Medulla oblongata (tissue), 1 donor: Measurements from ENCODE around the gene EML4.

Experiments used
- DNase-seq: peaks from one replicate; pipeline ENCODE4 v3.0.0-alpha.2; 2015; ENCODE audit errors: extremely low spot score

EML4 gene

DNA sequence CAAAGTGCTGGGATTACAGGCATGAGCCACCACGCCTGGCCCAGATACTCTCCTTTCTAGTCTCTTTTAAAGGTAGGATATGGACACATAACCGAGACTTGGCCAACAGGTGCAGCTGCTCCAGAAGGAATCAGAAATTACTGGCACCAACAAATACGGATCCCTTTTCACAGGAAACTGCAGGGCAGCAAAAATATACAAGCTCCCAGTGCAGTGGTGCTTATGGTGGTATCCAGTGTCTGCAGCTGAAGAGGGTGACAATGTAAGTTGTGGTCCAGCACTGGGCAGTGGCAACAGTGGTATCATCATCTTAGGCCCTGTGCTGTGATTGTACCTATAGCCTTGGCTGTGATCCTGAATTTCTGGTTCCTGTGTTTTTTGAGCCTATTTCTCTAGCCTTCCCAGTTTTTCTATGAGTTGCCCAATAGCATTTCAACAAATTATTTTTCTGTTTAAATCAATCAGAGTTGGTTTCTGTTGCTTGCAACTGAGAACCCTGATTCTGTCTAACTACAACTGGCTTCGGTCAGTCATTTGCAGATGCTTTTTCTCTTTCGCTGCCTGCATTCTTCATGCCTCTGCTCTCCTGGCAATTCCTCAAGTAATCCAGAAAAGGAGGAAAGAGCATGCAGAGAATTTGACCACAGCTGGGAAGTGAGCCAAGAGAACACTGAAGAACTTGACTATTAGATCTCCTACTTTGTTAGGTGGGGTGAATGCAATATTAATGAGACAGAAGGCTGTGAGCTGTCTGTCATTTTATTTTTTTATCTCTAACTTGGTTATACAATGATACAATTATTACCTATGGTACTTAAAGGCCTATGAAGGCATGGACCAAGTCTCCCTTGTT is 30.8 kb upstream of the EML4 start:
- peak; percentile 70 for DNase-seq

DNA sequence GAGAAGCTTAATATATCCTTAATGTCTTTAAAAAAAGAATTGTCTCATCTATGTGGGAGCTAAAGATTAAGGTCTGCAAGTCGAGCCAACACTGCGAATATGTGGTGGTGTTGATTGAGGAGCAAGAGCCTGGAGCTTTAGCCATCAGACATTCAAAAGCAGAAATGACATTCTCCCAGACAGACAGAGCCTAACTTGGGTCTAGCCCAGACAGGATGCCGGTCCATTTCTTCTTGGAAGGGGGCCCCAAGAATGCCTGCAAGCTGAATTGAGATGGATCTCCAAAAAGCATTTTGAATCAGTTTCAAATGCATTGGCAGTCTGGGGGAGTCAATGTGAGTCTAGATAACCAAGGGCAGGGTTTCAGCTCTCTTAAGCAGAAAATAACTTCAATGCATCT is 30.1 kb upstream of the EML4 start:
- DNase-seq, result no peak

DNA sequence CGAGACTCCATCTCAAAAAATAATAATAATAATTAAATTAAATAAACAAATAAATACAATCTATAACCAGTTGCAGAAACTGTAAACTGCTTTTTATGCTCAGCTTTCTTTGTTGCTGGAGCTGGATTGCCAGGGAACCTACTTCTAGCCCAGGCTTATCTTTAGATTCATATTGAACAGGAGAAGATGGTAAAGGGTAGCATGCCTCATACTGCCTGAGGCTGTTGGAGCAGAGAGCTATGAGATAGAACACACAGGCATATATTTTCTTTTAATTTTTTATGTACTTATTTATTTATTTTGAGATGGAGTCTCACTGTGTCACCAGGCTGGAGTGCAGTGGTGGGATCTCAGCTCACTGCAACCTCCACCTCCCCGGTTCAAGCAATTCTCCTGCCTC is 28.7 kb upstream of the EML4 start:
- DNase-seq, result no peak

DNA sequence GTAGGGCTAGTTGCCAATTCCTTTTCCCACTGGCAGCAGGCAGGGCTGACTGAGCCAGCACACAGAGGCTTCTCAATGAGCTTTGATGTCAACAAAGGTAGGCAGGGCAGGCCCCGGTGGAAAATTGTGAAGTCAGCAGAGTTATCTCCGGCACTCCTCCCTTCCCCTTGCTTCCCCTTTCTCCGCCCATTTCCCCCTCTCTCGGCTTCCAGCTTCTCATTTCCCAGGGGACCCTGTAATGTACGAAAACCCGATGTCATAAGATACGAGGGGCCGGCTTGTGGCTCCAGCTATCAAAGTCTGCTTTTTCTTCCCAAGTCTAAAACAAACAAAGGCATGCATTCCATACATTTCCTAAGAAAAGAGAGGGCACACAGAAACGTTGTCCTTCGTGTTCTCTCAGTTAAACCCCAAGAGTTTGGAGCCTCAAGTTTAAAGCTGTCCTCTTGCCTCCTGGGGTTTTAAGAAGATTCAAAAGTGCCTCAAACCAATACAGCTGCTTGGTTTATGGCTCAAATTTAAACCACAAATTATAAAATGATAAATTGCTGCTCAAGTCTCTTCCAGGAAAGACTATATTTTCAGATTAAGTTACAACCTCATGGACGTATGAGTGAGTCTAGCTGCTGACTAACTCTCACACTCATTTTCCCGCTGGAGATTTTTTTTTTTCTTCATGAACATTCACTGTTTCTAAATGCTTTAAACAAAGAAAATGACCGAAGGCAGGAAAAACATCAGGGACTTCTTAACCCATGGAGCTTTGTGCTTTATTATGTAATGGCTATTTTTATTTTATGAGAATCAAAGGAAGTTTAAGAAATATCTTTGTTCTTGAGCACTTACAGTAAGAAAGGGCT is 27.2 kb upstream of the EML4 start:
- peak; percentile 62 for DNase-seq

DNA sequence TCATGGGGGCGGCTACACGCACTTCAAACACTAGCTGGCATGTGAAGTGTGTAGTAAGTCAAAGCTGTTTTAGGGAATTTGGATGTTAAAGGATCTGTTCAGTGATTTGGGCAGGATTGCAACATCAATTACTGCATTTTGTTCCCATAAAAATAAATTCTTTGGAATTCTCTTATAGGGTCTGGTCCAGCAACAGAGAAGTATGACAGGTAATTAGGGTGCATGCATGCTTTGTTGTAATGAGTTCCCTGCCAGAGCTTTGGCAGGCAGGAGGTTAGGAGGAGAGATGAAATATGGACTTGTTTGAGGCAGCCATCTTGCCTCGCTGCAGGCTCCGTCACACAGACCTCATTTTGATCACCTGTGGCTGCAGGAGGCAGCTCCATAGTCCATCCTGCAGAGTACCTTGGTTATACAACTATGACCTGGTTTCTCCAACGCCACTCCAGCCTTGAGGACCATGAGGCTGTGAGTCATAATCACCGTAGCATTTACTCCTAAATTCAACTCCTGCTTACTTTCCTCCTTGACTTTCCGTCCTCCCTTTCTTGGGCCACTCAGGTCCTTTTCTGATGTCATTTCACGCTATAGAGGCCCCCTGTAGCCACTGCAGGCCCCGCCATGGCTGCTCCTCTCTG is 26.5 kb upstream of the EML4 start:
- DNase-seq, result no peak

DNA sequence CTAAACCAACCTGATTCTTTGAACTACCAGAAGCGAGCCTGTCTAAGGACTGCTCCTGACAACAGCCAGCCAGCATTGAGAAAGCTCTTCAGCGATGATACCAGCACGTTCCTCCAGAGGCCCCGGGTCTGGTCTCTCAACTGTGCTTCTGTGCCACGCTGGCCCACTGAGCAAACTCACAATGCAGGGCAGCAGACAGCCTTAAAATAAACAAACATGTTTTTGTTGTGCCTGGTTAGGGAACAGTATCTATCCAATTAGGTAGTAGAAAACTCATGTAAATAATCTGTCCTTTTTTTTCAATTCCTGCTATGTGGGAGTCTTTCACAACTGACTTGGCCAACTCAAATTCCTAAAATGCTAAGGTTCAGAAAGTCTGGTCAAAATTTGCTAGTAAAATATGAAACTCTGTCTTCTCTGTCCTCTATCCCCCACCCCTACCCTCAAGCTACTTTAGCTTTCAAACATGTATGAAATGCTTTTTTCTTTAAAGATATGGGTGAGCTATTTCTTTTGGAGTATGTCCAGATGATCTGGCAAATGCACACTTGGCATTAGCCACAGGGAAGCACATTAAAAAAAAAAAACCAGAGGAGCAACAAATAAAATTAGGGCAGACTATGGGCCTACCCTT is 21.4 kb upstream of the EML4 start:
- no peak for DNase-seq

DNA sequence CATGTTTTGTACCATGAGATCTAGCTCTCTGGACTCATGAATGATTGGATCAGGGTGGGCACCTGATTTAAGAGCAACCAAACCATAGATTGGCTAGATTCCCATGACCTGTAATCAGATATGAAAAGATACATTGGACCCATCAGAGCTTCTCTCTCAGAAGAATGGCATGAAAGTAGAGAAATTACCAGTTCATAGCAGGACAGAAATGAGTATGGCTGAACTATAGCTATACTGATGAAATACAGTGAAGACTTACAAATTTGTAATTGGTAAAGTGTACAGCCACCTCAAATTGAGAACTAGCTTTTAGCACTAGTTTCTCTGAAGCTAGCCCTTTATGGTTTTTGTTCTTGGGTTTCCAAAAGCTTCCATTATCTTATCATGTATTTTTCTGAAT is 19.0 kb upstream of the EML4 start:
- no peak for DNase-seq

DNA sequence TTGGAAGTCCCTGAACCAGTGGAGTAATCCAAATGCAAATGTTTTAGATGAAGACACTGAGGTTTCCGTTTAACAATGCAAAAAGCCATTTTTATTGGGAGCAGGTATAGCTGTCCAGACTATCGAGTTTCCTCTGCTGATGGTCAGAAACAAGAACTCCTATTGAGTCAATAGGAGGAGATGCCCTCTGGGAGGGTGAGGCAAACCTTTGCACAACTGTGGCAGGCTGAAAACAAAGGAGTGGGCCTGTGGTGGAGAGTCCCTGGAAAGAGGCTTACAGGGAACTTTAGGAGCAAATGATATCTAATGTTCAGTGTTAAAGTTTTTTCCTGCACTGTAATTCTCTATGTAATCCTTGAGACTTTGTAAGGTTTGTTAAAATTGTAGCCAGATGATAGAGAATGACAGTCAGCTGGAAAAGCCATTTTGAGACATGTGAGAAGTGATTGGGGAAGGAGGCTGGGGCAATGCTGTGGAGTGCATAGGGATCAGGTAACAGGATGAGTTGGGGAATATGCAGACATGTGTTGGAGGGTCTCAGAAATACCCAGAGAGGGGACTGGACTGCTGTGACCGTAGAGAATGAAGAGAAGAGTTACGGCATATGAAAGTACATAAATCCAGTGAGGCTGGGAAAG is 15.1 kb upstream of the EML4 start:
- no peak for DNase-seq

DNA sequence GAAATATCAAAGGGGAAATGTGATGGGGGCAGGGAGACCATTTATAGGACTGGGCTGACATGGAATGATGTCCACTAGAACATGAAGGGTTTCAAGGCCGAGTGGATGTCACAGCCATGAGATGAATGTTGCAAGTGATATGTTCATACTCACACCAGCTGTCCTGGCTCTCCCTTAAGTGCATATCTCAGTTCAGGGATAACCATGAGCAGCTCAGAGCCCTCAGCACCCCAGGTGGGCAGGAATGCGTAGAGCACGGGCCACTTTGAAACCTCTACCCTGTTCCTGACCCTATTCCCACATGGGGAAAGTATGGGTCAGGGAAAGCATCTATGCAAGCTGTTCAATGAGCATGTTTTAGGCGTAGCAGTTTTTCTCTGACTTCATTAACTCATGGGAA is 12.4 kb upstream of the EML4 start:
- no peak for DNase-seq

DNA sequence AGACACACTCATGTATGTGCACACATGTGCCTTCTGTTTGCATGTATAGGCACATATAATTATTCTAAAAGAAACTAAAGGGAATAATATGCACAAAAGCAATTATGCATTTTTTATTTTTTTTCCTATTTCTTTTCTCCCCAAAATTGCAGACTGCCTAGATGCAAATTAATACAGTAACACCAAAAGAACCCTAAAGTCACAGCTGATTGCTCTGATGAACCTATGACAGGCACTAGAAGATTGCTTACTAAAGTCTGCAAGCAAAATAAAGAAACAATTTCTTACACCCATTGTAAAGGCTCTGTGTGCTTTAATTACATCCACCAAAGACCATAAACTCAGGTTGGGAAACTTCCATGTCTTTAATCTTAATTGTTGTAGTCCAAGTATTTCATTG is 7.7 kb upstream of the EML4 start:
- DNase-seq, result no peak

DNA sequence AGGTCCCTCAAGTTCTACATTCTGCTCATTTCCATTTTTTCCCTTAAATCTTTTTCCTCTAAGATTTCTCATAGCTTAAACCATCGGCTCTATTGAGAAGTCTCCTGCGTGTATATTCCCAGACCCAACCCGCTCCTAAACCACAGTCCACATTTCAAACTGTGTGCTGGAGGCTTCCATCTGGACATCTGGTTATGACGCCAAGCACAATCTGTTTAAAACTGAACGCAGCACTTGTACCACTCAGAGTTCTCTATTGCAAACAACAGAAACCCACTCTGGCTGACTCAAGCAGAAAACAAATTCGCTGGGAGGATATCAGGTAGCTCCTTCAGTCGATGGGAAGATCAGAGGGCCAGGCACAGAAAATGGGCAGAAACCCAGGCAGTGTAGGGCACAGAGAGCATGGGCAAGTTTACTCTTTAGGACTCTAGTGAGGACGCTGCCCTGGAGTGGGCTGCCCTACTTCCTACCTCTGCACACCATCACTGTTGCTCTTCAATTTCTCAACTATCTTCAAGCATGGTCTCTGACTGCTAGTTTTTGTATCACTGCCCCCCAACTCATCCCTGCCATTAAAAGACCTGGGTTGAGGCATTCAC is 5.6 kb upstream of the EML4 start:
- no peak for DNase-seq

DNA sequence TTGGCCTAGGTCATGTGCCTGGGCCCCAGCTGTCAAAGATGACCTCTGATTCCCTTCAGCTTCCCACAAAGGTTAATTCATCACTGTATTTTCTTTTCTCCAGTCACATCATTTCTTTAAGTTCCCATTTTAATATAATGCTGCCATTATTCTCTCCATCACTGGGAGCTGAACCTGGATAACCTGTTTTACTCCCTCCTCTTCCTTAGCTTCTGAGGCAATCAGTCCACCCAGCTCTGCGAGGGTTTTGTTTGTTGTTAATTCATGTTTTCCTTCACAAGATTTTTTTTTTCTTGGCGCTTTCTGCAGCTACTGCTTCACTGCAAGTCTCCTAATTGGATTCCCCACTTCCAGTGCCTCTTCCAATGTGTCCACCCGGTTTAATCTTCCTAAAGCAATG is 5.1 kb upstream of the EML4 start:
- no peak for DNase-seq

DNA sequence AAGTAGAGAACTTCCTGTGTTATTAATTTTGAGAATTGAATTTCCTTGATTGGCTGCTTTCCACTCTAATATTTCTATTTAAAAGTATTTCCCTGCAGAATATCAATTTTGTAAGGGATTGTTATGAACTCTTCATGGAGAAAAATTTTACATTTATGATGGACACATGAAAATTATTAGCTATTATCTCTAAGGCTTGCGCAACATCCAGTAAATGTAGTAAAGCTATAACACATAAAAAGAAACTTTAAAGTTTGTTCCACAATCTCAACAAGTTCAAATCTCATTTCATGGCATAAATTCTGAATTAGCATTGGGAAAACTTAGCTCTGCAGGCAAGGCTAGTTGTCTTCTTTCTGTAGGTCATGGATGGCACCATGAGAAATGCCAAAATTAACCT is 4.2 kb upstream of the EML4 start:
- no peak for DNase-seq

DNA sequence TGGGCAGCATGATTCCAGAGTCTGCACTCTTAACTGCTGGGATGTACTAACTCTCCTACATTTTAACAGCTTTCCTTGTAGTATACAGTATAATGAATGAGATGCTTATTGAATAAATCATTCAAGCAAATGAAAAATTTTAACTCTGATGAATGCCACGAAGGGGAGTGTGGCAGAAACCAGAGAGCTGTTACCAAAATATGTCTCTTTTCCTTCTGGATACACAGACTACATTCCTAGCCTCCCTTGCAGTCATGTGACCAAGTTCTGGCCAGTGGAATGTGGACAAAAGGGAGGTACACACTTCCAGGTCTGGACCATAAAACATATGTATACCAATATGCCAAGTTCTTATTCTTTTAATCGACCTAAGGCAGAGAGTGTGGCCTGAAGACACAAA is 1.7 kb upstream of the EML4 start:
- no peak for DNase-seq

DNA sequence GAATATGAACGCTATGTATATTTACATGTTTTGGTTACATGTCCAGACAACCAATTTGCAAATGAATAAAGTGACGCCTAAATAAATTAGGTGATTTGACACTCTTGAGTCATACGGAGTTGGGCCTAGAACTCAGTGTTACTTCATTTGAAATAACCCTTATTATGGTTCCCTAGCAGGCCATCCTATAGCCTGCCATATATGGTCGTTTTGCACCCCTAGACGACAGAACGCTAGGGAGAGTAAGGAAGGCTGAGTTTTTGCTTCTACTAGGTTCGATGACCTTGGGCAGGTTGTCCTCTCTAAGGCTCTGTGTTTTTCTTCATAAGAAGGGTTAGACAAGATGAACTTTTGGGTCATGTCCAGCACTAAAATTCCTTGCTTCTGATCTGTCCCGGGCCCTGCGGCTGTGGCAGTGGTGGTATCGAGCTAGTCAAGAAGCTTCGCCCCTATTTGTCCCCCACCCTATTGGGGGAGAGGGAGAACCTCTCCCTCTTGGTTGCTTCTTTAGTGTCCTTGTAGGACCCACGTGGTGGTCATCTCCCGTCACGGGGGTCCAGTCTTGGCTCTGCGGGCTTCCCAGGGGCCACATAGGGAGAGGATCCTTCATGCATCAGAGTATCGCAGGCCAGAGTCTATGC is 574 bp upstream of the EML4 start:
- DNase-seq, result peak; percentile 33

DNA sequence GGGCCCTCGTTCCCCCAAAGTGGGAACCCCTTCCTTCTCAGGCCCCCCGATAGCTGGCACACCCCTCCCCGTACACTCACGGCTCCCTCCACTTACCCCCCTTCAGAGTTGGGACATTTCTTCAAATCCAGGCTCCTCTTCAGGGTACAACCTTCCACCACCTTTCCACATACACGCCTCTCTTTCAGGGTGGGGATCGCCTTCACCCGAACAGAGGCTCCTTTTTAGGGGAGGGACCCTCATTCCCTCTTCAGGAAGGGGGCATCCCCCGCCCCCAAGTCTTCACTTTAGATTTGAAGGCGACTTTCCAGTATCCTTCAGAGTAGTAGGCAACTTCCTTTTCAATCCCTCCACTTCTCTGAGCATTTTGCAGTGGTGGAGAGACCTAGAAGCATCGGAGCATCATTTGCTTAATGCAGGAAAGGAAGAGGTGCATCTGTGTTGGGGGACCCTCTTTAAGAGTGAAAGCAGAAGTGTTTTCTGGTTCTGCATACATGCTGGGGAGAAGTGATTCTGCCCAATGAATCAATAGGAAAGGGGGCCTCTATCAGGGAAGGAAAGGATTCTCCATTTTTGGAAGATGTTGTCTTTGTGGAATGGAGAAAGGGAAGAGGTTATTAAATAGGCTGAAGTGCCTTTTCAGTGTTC is 845 bp downstream of the EML4 start:
- peak; percentile 47 for DNase-seq

DNA sequence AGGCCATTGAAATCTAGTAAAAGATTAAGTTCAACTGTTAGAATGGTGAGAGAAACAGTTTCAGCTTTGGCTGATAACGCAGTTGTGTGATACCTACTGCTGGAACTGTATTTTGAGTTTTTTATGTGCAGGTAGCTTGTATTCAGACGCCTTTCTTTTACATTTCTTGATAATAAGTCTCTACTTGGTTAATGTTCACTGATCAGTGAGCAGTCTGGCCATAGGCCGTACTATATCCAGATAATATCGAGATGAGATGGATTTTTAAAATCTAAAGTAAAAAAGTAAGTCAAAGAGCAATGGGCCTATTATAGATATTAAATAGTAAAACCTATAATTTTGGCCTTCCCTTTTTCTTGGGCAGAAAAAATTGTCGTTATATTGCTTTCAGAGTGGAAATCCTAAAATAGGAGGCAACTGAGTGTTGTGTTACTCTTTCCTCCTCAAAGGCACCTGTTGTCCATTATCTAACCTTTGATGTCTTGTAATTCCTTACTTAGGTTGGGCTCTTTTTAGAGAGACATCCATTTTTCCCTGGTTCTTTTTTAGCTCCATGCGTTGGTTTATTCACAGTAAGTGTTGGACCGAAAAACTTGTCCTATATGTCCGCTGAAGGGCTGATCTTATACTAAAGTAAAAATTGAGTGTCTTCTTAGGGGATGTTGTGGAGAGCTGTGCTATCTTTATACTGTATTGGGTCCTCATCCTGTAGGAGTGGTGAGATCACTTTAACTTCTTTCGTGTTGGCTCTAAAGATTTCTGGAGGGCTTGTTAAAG is 1.7 kb downstream of the EML4 start:
- no peak for DNase-seq

DNA sequence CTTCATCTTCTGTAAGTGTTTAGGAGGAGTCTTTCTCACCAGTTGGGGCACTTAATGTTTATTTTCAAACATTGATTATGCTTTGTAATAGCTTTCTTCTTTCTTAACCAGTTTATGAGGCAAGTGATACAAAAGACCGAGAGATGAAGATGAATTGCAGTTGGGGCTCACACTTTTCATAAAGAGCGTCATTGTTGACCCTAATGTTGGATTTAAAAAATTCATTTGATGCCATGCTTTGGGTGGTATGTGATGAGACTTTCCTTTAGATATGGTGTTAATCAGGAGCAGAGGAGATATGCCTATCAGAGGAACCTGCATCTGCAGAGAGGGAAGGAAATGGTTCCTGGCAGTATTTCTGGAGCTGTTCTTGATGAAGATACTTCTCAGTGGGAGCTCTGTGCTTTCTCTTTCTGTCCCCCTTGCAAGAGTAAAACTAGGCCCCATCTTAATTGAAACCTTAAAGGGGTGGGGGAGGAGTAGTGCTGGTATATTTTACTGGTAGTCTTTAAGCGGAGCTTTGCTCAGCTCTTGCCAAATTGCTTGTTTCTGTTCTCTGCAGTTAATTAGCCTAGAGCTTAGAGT is 2.3 kb downstream of the EML4 start:
- DNase-seq, result peak; percentile 10

DNA sequence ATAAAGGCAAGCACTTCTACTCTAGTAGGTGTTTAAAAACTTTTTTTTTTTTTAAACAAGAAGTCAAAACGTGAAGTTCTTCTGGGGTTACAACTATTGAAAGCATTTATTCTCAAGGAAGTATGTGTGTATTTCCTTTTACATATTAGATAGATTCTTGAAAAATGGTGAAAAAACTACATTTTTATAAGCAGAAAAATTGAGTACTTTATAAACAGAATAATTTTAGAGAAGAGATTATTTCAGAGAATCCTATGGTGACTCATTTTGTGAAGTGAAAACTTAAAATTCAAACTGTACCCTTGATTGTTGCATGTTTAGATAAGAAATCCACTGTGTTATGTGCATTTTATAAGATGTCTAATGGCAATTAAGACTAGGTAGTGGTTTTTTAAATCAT is 2.9 kb downstream of the EML4 start:
- no peak for DNase-seq
